H9 (cell line): ENCODE measurements around the gene SEMA4C. TPM values are rescaled to one million over a fixed set of nuclear protein-coding genes. Genes with fewer than 3 reads are reported as not detected.

ENCODE experiments used
- DNase-seq: peaks from one replicate; pipeline ENCODE4 v3.0.0-alpha.2; 2017
- H2AFZ ChIP-seq: one replicate; pipeline ENCODE4 v1.6.1; 2013; ENCODE audit warnings: mild to moderate bottlenecking, low read length, control low read depth, moderate library complexity
- H2AK5ac ChIP-seq: 2 replicates; pipeline ENCODE4 v1.6.1; 2013; ENCODE audit warnings: low read length, control low read depth, mixed read lengths; ENCODE audit not compliant: insufficient read length
- H2BK120ac ChIP-seq: one replicate; pipeline ENCODE4 v1.6.1; 2013; ENCODE audit warnings: low read depth, mild to moderate bottlenecking, low read length, control low read depth, inconsistent platforms; ENCODE audit not compliant: poor library complexity, severe bottlenecking
- H2BK12ac ChIP-seq: 2 replicates; pipeline ENCODE4 v1.6.1; 2013; ENCODE audit warnings: low read length, control low read depth, mixed read lengths, low read depth; ENCODE audit not compliant: insufficient read length
- H2BK15ac ChIP-seq: 2 replicates; pipeline ENCODE4 v1.6.1; 2013; ENCODE audit warnings: low read depth, low read length, control low read depth
- H2BK20ac ChIP-seq: one replicate; pipeline ENCODE4 v1.6.1; 2013; ENCODE audit warnings: low read depth, mild to moderate bottlenecking, low read length, control low read depth, inconsistent platforms; ENCODE audit not compliant: poor library complexity, severe bottlenecking
- H2BK5ac ChIP-seq: 2 replicates; pipeline ENCODE4 v1.6.1; 2013; ENCODE audit warnings: low read length, control low read depth, mixed read lengths; ENCODE audit not compliant: insufficient read length
- H3K14ac ChIP-seq: 2 replicates; pipeline ENCODE4 v1.6.1; 2013; ENCODE audit warnings: low read length, control low read depth; ENCODE audit not compliant: insufficient read depth
- H3K18ac ChIP-seq: 2 replicates; pipeline ENCODE4 v1.6.1; 2013; ENCODE audit warnings: low read depth, mild to moderate bottlenecking, mixed read lengths, low read length, control low read depth; ENCODE audit not compliant: insufficient read length
- H3K23ac ChIP-seq: 2 replicates; pipeline ENCODE4 v1.6.1; 2013; ENCODE audit warnings: low read length, control low read depth, mixed read lengths, low read depth; ENCODE audit not compliant: insufficient read length
- H3K23me2 ChIP-seq: 2 replicates; pipeline ENCODE4 v1.6.1; 2013; ENCODE audit warnings: low read depth, mild to moderate bottlenecking, mixed read lengths, low read length, control low read depth; ENCODE audit not compliant: insufficient read length, poor library complexity, severe bottlenecking
- H3K27ac ChIP-seq: 2 replicates; pipeline ENCODE4 v1.5.1; 2013; ENCODE audit warnings: low read length, control low read depth, mixed read lengths, low read depth; ENCODE audit not compliant: insufficient read length
- H3K27me3 ChIP-seq: 2 replicates; pipeline ENCODE4 v1.6.1; 2013; ENCODE audit warnings: low read length, control low read depth, inconsistent platforms; ENCODE audit not compliant: insufficient read depth
- H3K4ac ChIP-seq: 2 replicates; pipeline ENCODE4 v1.6.1; 2013; ENCODE audit warnings: low read depth, mild to moderate bottlenecking, control low read depth, inconsistent platforms, low read length, moderate library complexity
- H3K4me1 ChIP-seq: 2 replicates; pipeline ENCODE4 v1.6.1; 2013; ENCODE audit warnings: low read length, control low read depth, inconsistent platforms; ENCODE audit not compliant: insufficient read depth
- H3K4me2 ChIP-seq: 2 replicates; pipeline ENCODE4 v1.6.1; 2013; ENCODE audit warnings: low read length, control low read depth, mixed read lengths; ENCODE audit not compliant: insufficient read length, insufficient read depth
- H3K56ac ChIP-seq: 2 replicates; pipeline ENCODE4 v1.6.1; 2013; ENCODE audit warnings: low read depth, mild to moderate bottlenecking, mixed read lengths, low read length, control low read depth; ENCODE audit not compliant: insufficient read length
- H3K79me1 ChIP-seq: 2 replicates; pipeline ENCODE4 v1.6.1; 2013; ENCODE audit warnings: low read depth, mild to moderate bottlenecking, moderate library complexity, low read length, control low read depth, inconsistent platforms; ENCODE audit not compliant: insufficient read depth, poor library complexity, severe bottlenecking
- H3K79me2 ChIP-seq: 2 replicates; pipeline ENCODE4 v1.6.1; 2013; ENCODE audit warnings: low read length, control low read depth, inconsistent platforms; ENCODE audit not compliant: insufficient read depth
- H3K9ac ChIP-seq: 2 replicates; pipeline ENCODE4 v1.6.1; 2013; ENCODE audit warnings: low read length, control low read depth, mixed read lengths; ENCODE audit not compliant: insufficient read length; ENCODE audit errors: extremely low read depth
- H3K9me3 ChIP-seq: one replicate; pipeline ENCODE4 v1.6.1; 2013; ENCODE audit warnings: low read depth, low read length, inconsistent platforms; ENCODE audit not compliant: control insufficient read depth
- H3T11ph ChIP-seq: one replicate; pipeline ENCODE4 v1.6.1; 2013; ENCODE audit warnings: mild to moderate bottlenecking, low read length, control low read depth, inconsistent platforms
- H4K20me1 ChIP-seq: one replicate; pipeline ENCODE4 v1.6.1; 2013; ENCODE audit not compliant: control insufficient read depth, insufficient read length, insufficient read depth
- H4K5ac ChIP-seq: 2 replicates; pipeline ENCODE4 v1.6.1; 2013; ENCODE audit warnings: low read depth, mild to moderate bottlenecking, mixed read lengths, low read length, control low read depth; ENCODE audit not compliant: insufficient read length
- H4K8ac ChIP-seq: replicated peaks from 2 replicates; pipeline ENCODE4 v1.6.1; 2013; ENCODE audit warnings: low read length, control low read depth, mixed read lengths, low read depth; ENCODE audit not compliant: insufficient read length
- H4K91ac ChIP-seq: 2 replicates; pipeline ENCODE4 v1.6.1; 2013; ENCODE audit warnings: low read depth, mild to moderate bottlenecking, moderate library complexity, mixed read lengths, low read length, control low read depth; ENCODE audit not compliant: insufficient read length
- H3K27ac Mint-ChIP-seq, 3 experiments: 2 replicates in 2 of 3; 3 replicates in 1 of 3; pipeline ENCODE4 v1.8.0; 2020 to 2021; ENCODE audit warnings: mixed read lengths in 3 of 3, mild to moderate bottlenecking in 1 of 3, moderate library complexity in 1 of 3
- H3K27me3 Mint-ChIP-seq: 2 replicates; pipeline ENCODE4 v1.8.0; 2021; ENCODE audit warnings: low read depth, mild to moderate bottlenecking, moderate library complexity, mixed read lengths
- H3K36me3 Mint-ChIP-seq, 3 experiments: 2 replicates in 2 of 3; 3 replicates in 1 of 3; pipeline ENCODE4 v1.8.0; 2020 to 2021; ENCODE audit warnings: low read depth in 3 of 3, mixed read lengths in 3 of 3; ENCODE audit not compliant: insufficient read depth in 1 of 3
- H3K4me1 Mint-ChIP-seq, 2 experiments: 2 replicates each; pipeline ENCODE4 v1.8.0; 2020; ENCODE audit warnings: mixed read lengths in 2 of 2
- H3K4me3 Mint-ChIP-seq, 2 experiments: 2 replicates in 1 of 2; 3 replicates in 1 of 2; pipeline ENCODE4 v1.8.0; 2020 to 2021; ENCODE audit warnings: mild to moderate bottlenecking in 2 of 2, mixed read lengths in 2 of 2, moderate library complexity in 1 of 2
- H3K9me3 Mint-ChIP-seq, 2 experiments: 2 replicates in 1 of 2; 3 replicates in 1 of 2; pipeline ENCODE4 v1.8.0; 2020; ENCODE audit warnings: mild to moderate bottlenecking in 2 of 2, mixed read lengths in 2 of 2, moderate library complexity in 1 of 2
- WGBS: extraction: QIAGEN DNeasy Blood & Tissue Kit; methylation state at CpG from one replicate; pipeline ENCODE4 v1.1.7; 2013; ENCODE audit warnings: missing lambda C conversion rate, low lambda C conversion rate, mixed read lengths; ENCODE audit not compliant: insufficient read length; ENCODE audit errors: extremely low coverage; 5-methylcytosine and 5-hydroxymethylcytosine counted together
- total RNA-seq: library from RNA; stranded (reverse); gene quantifications from 2 replicates; pipeline ENCODE4 v1.2.1, GENCODE V29; 2021
- TF ChIP-seq, protein P1 (sequence below): fragments of 200-600 bp; sonication (generic); conservative IDR thresholded peaks from 3 replicates; pipeline ENCODE4 v1.8.0; 2021; ENCODE audit warnings: antibody characterized with exemption, mild to moderate bottlenecking

SEMA4C gene
- total RNA-seq, 1 experiment from 2014 or later = 81.6 TPM

- H3K9ac ChIP-seq = no peak overlapping the region
- H3K4ac ChIP-seq = no peak overlapping the region
- H4K5ac ChIP-seq = no peak overlapping the region
- Mint-ChIP-seq H3K4me3 (peak overlapping the region in 1 of 2 experiments; percentile 80; a peak in 2 of 5 replicates), H3K4me1 (peaks cover 22 to 24% of the 10 kb centered on the region in 2 experiments), H3K9me3 (no peaks in the 10 kb centered on the region), H3K27me3 (no peaks in the 10 kb centered on the region; the same call in 1 of the 2 replicates), H3K36me3 (peaks cover 20 to 49% (median 40%) of the 10 kb centered on the region in 3 experiments), H3K27ac (no peak overlapping the region; a peak in 1 of 7 replicates)
- H3K23me2 ChIP-seq = peaks cover 6% of the 10 kb centered on the region
- DNase-seq = no peak
- H4K8ac ChIP-seq = no peak overlapping the region
- WGBS = 100% methylated on average over 3 of the region's 4 CpGs
- H3K18ac ChIP-seq = no peak overlapping the region
- H3K79me1 ChIP-seq = no peaks in the 10 kb centered on the region
- no peak overlapping the region for H3K14ac ChIP-seq
- no peak overlapping the region for H2BK5ac ChIP-seq
- no peak overlapping the region for H3K4me2 ChIP-seq
- no peak overlapping the region for H2BK20ac ChIP-seq
- no peak overlapping the region for H4K91ac ChIP-seq
- TF ChIP-seq, protein P1, sequence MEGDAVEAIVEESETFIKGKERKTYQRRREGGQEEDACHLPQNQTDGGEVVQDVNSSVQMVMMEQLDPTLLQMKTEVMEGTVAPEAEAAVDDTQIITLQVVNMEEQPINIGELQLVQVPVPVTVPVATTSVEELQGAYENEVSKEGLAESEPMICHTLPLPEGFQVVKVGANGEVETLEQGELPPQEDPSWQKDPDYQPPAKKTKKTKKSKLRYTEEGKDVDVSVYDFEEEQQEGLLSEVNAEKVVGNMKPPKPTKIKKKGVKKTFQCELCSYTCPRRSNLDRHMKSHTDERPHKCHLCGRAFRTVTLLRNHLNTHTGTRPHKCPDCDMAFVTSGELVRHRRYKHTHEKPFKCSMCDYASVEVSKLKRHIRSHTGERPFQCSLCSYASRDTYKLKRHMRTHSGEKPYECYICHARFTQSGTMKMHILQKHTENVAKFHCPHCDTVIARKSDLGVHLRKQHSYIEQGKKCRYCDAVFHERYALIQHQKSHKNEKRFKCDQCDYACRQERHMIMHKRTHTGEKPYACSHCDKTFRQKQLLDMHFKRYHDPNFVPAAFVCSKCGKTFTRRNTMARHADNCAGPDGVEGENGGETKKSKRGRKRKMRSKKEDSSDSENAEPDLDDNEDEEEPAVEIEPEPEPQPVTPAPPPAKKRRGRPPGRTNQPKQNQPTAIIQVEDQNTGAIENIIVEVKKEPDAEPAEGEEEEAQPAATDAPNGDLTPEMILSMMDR = no peak
- H2BK120ac ChIP-seq = no peak overlapping the region
- no peaks in the 10 kb centered on the region for H3K27me3 ChIP-seq
- H2BK15ac ChIP-seq = no peak overlapping the region
- peaks cover 2% of the 10 kb centered on the region; the same call in 1 of the 2 replicates for H3K79me2 ChIP-seq
- H3K27ac ChIP-seq = no peak overlapping the region
- H2BK12ac ChIP-seq = no peak overlapping the region
- H4K20me1 ChIP-seq = peaks cover 2% of the 10 kb centered on the region
- no peak overlapping the region for H2AK5ac ChIP-seq
- no peak overlapping the region for H3K56ac ChIP-seq
- no peak overlapping the region for H3T11ph ChIP-seq
- H3K9me3 ChIP-seq = no peaks in the 10 kb centered on the region
- H2AFZ ChIP-seq = no peak overlapping the region
- H3K4me1 ChIP-seq = no peaks in the 10 kb centered on the region; the same call in 1 of the 2 replicates
- no peak overlapping the region for H3K23ac ChIP-seq
These were observed 10.2 kb downstream of the SEMA4C start for GRCh38 chr2:96859681-96860064.
